COR-L47 (cell line): ENCODE measurements around the gene BPNT1.
"Not testable (repeated sequence)": the region's sequence is repeated elsewhere in the genome, so short reads cannot be mapped to it uniquely, and the experiment has no call there.

Experiments used
- DNase-seq: peaks from one replicate; lab custom pipeline; 2025; lab: John Stamatoyannopoulos, UW

Gene BPNT1, protein sequence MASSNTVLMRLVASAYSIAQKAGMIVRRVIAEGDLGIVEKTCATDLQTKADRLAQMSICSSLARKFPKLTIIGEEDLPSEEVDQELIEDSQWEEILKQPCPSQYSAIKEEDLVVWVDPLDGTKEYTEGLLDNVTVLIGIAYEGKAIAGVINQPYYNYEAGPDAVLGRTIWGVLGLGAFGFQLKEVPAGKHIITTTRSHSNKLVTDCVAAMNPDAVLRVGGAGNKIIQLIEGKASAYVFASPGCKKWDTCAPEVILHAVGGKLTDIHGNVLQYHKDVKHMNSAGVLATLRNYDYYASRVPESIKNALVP

DNA sequence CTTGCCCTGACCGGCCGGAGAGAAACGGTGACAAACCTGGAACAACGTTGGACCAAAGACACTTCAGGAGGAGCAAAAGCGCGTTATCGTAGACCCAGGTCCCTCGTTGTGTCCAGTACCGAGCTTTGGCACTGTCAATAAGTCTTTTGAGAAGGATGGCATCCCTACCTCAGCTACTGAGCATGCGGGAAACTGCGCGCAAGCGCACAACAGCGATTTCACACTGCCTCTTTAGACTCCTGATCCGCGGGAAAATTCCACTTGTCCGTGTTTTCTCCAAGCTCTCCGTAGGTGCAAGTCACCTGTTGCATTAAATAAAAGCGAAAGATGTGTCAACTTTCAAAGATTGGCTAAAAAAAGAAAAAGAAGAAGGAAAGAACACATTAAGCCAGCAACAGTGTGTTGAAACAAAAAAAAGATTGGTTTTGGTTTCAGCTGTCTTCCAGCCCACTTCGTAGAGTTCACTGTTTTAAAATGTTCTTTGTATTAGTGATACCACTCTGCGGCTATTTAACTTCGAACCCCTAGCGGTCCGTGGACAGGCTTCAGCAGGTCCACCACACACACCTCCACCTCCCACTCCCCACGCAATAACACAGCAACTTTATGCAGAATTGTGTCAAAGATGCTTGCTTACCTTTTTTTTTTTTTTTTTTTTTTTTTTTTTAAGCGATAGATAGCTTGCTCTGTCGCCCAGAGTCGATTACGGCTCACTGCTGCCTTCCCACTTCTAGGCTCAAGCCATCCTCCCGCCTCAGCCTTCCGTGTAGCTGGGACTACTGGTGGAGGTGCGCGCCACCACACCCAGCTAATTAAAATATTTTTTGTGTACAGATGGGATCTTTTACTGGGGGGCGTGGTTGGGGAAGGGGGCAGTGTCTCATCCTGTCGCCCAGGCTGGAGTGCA lies at the start of gene BPNT1:
BPNT1 (minus strand) TSS at position 139 of the 907 bp plus-strand sequence. CDS start 9,942 bp downstream, outside the sequence.
- peak; percentile 94 for DNase-seq

DNA sequence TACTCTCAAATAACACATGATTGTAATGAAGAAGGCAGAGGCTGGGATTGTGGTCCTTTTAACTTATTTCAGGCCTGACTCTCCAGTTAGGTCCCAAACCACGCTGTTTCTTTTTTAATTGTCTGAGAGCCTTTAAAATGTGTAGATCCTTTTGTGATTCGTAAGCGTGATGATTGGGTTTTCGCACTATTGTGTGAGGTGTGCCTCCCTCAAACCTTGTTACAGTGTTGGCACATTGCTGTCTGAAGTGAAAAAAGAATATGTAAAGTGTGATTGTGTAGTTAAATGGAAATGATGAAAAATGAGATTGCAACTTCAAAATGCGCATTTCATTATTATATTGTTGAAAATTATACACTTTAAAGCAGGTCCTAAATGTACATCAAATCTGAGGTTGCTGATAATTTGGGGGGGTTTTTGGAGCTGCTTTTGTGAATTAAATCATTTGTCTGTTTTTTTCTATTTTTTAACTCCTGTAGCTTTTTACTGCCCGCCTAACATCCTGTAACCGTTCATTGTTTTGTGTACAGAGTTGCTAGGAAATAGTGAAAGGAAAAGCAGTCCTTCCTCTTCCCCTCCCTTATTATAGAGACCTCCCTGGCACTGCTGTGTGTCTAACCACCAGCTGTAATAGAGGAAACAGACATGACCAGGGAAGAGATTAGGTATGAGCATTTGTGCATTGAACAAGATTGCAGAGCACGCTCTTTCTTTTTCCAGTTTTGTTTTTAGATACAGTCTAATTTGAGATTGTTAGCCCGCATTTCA lies 47.6 kb upstream of the BPNT1 start:
- peak; percentile 1 for DNase-seq

DNA sequence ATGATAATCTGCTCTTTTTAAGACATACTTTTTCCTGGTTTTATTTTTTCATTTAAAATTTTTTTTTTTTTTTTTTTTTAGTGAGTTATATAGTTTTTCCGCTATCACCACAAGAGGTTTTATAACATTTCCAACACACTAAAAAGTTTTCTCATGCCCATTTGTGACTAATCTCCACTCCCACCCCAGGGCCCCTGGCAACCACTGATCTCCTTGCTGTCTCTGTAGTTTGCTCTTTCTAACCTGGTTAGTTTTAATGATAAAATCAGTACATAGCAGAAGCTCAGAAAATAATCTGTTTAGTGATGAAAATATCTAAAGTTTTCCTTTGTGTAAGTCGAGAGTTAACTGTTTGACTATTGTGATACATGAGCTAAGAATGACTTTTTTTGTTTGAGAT lies 46.2 kb upstream of the BPNT1 start:
- DNase-seq = no peak

DNA sequence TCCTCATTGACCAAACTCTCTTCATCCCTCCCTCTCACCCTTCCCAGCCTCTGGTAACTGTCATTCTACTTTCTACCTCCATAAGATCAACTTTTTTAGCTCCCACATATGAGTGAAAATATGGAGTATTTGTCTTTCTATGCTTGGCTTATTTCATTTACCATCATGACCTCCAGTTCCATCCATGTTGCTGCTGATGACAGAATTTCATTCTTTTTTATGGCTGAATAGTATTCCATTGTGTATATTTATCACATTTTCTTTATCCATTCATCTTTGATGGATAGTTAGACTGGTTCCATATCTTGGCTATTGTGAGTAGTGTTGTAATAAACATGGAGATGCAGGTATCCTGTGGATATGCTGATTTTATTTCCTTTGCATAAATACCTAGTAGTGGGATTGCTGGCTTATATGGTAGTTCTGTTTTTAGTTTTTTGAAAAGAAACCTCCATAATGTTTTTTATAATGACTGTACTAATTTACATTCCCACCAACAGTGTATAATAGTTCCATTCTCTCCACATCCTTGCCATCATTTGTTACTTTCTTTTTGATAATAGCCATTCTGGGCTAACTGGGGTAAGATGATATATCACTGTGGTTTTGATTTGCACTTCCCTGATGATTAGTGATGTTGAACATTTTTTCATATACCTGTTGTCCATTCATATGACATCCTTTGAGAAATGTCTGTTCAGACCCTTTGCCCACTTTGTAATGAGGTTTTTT lies 40.1 kb upstream of the BPNT1 start:
- DNase-seq = no peak

DNA sequence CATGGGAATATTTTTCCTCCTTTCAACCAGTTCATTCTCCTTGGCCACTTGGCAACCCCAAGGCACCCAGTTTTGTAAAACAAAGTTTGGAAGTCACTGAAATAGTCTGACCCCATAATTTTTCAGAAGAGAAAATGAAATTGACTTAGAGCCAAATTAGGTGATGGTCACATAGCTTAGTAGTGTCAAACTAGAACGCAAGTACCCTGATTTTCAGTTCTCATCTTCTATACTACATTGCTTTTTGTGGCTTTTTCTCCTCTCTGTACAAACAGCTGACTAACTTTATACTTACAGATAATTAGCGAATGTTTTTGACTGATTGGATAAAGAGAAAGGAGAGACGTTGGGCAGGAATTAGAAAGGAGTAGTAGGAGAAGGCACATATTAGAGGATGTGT lies 37.5 kb upstream of the BPNT1 start:
- DNase-seq = no peak

DNA sequence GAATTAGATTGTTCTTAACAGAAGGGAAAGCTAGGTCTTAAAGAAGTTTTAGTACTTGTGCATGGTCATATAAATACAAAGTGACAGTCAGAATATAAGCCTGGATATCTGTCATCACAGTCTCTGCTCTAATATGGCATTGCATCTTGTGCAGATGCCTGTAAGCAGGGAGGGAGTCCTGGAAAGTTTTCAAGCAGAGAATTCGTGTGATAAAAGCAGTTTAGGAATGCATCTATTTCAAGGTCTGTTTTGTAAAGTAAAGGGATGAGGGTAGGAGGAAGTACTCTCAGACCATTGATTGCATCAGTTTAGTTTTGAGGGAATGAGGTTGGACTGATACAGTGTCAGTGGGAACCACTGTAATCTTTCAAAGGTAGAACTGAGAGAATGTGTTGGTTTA lies 35.0 kb upstream of the BPNT1 start:
- DNase-seq = no peak

DNA sequence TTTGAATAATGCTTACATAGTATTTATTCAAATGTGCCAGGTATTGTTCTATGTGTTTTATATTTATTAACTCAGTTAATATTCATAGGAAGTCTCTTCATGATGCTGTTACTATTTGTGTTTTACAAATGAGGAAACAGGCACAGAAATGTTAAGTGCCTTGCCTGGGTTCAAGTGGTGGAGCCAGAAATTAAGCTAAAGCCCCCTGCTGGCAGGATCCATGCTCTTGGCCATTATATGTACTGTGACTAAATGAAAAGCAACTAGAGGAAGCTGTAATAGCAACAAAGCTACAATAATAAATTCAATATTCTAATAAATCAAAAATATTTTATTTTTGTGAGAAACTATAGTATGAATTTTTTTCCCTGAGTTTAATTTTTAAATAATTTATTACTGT lies 34.3 kb upstream of the BPNT1 start:
- no peak for DNase-seq

DNA sequence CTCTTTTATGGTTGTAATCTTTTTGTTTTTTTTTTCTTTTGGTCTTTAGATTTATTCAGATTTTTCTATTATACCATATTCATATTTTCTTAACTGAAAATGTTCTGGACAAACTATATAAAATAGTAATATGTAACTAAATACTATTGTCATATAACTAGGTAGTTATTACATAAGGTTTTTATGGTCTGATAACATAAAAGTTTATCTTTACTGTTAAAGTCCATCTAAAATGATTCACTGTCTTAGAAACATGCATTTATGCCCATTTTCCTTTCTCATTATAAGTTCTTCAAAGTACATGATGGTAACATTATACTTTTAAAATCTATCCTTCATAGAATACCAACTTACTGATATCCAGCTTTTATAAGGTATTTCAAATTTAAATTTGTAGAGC lies 33.5 kb upstream of the BPNT1 start:
- no peak for DNase-seq

DNA sequence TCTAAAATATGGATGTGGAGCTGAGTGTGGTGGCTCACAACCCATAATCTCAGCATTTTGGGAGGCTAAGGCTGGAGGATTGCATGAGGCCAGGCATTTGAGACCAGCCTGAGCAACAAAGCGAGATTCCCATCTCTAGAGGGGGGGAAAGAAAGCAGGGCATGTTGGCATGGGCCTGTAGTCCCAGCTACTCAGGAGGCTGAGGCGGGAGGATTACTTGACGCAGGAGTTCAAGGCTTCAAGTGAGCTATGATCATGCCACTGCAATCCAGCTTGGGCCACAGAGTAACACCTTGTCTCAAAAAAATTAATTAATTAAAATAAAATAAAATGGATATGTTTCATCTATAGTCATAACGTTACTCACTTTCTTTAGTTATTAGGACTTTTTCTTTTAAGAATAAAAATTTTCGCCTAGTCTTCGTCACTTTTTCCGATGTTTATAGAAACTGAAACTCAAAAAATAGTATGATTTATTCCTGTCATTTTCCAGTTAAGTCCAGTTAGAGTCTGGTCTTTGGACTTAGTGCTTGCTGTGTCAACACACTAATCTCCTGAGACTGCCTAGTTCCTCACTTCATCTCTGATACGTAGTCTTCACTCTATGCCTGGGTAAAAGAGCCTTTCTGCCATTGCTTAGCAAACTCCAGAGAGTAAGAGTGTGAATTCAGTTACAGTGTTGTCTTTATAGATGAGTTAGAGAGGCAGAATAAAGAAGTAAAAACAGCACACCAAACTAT lies 32.4 kb upstream of the BPNT1 start:
- DNase-seq = no peak

DNA sequence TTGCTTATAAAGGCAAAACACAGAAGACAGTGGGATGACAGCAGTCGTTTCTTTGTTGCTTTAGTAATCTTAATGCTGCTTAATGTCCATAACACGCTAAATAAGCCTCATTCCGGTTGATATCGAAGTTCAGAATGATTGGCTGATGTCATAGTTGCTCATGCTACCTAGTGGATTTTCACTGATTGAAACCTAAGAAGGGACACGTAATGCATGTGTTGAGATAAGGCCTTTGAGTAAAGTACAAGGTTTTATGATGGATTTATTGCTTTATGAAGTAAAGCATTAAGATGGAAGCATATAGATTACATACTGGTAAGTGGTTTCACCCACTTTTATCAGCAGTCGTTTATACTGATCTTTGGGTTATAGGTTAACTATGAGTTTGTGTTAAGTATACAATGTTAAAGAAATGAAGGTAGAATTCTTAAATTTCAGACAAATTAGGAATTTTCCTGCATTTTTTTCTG lies 29.5 kb upstream of the BPNT1 start:
- DNase-seq = no peak

DNA sequence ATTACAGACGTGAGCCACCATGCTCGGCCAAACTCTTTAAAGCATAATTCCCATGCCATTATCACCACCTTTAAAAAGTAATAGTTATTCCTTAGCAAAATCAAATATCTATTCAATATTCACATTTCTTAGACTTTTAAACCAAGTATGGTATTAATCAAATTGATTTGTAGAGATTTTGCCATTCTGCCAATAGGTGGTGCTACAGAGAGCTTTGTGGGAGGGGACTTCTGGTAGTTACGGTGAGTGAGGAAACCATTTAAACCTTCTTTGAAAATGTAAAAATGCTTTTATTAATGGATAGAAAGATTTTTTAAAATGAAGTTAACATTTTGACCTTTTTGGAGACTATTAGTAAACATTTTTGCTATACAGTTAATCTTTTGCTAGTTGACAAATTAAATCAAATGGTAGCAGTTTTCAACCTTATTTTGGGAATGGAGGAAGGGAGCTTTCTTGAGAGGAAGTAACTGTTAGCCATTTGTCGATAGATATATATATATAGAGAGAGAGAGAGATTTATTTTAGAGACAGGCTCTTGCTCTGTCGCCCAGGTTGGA lies 23.6 kb upstream of the BPNT1 start:
- peak; percentile 7 for DNase-seq

DNA sequence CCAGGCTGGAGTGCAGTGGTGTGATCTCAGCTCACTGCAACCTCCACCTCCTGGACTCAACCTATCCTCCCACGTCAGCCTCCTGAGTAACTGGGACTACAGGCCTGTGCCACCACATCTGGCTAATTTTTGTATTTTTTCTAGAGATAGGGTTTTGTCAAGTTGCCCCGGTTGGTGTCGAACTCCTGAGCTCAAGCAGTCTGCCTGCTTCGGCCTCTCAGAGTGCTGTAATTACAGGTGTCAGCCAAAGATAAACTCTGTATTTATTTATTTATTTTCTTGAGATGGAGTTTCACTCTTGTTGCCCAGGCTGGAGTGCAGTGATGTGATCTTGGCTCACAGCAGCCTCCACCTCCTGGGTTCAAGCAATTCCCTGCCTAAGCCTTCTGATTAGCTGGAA lies 23.0 kb upstream of the BPNT1 start:
- DNase-seq = not testable (repeated sequence)

DNA sequence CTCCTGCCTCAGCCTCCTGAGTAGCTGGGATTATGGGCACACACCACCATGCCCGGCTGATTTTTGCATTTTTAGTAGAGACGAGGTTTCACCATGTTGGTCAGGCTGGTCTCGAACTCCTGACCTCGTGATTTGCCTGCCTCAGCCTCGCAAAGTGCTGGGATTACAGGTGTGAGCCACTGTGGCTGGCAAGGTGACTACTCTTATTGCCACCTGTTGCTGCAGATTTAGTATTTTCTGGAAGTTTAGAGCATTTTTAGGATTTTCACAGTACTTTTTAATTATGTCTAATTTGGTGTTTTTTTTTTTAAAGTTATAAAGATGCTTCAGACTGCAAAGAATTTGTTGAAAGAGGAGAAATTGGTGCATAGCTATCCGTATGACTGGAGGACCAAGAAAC lies 20.9 kb upstream of the BPNT1 start:
- not testable (repeated sequence) for DNase-seq

DNA sequence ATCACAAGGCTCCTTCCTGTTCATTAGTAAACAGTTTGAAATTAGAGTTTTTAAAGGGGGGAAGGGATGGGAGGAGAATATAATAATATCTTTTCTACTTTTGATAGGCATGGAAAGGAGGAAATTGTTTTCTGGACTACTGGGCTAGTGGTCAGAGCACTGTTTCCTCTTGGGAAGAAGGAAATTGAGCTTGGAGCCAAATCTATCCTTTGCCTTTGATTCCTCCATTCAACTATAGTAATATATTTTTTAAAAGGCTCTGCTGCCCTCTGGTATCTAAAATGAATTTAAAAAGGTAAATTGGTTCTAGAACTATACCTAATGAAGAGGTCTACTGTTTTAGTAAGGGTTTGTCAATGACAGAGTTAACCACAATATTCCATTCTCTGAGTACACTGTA lies 10.2 kb upstream of the BPNT1 start:
- DNase-seq = no peak

DNA sequence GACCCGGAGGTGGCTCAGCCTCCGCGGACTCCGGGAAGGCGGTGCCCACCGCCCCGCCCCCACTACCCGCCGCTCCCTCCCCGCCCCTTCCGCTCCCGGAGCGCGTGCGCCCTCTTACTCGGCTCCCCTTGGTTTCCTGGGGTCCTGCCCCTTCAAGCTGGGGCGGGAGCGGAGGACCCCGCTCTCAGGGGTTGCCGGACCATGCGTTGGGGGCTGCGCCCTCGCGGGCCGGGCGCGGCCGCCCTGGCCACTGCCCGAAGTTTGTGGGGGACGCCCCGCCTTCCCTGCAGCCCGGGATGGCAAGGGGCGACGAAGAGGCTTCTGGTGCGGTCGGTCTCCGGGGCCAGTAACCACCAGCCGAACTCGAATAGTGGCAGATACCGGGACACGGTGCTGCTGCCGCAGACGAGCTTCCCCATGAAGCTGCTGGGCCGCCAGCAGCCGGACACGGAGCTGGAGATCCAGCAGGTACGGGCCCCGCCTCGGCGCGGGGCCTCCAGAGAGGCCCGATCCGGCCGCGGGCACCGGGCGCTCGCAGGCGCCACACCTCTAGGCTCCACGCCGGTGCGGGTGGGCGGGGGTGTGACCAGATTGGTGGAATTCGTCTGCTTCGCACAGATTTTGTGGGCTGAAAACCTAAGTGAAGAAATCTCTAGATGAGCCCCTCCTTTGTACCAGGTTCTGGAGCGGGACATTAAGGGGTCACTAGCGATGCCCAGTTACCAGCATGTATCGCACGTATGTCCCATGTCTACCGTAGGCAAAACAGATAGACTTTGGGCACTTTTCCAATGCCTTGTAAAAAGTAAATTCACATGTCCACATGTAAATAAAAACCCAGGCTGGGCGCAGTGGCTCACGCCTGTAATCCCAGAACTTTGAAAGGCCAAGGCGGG lies 4.7 kb upstream of the BPNT1 start, which contains the start of gene IARS2:
IARS2 (plus strand) TSS at position 117 of the 896 bp plus-strand sequence; CDS start at position 202, 85 bp downstream.
- peak; percentile 80 for DNase-seq

DNA sequence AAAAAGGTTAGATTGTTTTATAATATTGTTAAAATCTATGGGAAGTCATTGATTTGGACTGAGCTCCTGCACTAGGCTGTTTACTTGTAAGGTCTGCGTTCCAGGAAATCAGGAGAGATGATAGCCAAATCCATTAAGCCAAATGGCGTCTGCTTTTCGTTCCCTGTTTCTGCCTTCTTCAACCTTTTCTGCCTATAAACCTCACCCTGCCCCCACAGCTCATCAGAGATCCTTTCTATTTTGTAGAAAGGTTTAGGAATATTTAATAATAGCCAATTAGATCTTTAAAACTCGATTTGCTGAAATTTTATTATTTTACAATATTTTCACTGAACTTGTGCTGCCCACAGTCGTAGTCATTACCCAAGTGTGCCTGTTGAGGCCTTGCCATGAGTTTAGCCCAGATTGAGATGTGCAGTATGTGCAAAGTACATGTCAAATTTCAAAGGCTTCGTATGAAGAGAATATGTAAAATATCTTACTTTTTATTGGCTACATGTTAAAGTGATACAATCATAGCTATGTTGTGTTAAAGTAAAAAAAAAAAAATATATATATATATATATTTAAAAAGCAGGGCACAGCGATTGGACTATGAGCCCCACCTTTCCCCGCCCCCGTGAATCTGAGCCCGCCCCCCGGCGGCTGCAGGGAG lies 3.9 kb upstream of the BPNT1 start:
- no peak for DNase-seq

DNA sequence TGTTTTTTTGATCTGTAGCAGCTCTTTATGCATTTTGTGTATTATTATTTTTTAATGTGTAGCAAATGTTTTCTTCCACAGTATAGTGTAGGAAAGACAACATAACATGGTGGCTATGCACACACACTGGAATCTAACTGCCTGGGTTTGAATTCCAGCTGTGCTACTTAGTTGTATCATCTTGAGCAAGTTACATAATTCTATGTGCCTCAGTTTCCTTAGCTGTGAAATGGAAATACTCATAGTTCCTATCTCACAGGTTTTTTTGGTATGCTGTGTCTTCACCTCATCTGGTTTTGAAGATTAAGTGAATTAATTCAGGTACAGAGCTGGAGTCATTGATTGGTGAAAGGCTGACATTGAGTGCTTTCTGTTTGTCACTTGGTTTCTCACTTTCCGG lies 3.1 kb upstream of the BPNT1 start:
- DNase-seq = no peak

DNA sequence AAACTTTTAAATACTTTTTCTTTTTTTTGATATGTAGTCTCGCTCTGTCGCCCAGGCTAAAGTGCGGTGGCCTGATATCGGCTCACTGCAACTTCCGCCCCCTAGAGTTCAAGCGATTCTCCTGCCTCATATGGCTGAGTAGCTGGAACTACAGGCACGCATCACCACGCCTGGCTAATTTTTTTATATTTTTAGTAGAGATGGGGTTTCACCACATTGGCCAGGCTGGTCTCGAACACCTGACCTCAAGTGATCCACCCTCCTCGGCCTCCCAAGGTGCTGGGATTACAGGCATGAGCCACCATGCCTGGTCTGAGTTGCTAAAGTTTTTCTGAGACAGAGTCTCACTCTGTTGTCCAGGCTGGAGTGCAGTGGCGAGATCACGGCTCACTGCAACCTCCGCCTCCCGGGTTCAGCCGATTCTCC lies 3.3 kb downstream of the BPNT1 start:
- DNase-seq = not testable (repeated sequence)

DNA sequence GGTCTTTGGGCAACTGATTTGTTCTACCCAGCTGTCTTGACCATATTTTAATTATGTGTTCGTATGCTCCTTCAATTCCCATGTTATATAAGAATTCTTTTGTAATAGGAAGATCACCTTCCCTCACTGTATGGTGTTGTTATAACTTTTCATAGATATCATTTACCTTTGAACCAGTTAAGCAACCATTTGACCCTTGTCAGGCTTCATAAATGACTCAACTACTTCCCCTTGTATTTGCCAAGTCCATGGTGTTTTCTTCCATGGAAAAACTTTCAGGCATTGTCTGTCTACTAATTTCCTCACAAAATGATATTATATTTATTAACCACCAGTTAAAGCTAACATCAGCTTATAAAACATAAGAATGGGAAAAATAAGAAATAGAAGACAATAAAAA lies 5.1 kb downstream of the BPNT1 start:
- no peak for DNase-seq
